Measurements from ENCODE around the gene TGIF2. TPM values are rescaled to one million over a fixed set of nuclear protein-coding genes. Genes with fewer than 3 reads are reported as not detected.

TGIF2 gene
- total and polyA plus RNA-seq, 2 of the 8 experiments (the other 6 are each of a cell fraction or from before 2014, with no cell fraction given): 49.7 to 76.7 TPM

DNA sequence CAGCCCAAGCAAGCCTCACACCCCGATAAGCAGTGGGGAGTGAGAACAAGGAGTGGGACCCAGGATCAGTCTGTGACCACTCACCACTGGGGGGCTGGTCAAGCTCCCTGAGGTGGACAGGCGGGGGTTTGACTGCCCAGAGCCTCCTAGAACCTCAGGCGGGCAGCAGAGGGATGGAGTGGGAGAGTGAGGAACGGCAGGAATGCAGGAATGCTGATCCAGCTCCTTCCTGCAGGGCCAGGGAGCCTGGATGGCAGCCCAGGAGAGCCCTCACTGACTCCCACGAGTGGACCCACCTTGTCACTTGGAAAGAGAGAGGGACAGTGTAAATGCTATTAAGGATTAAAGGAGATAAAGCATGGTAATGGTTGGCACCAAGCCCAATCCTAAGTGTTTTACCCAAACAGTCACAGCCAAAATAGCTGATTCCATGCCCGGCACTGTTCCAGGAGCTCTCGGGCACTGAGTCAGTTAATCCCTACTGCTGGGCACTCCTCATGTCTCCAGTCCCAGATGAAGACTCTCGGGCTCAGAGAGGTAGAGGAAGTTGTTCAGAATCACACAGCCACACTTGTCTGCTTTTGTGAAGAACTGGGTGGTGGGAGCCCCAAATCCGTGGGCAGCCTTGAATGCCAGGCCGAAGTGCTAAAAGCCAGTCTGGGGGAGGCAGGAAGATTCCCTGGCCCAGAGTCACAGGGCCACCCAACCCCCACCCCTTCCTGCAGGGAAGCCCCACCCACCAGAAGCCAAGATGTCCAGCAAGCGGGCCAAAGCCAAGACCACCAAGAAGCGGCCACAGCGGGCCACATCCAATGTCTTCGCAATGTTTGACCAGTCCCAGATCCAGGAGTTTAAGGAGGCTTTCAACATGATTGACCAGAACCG lies 29.0 kb upstream of the TGIF2 start:
- H4K5ac ChIP-seq (ENCODE audit: insufficient read length, low read depth, low read length): no peak overlapping the region
- no peak overlapping the region for H2AFZ ChIP-seq (ENCODE audit: low read length)
- H3K27me3 ChIP-seq (replicated peaks in 1 of 4; ENCODE audit: control insufficient read depth in 3 of 4, extremely low read depth in 1 of 4, insufficient read depth in 3 of 4, low read length in 3 of 4): no peaks in the 10 kb centered on the region
- no peak overlapping the region for H4K8ac ChIP-seq (ENCODE audit: extremely low read depth, insufficient read depth, low read length)
- H3K23ac ChIP-seq (ENCODE audit: insufficient read length): no peak overlapping the region
- ChIA-PET POLR2A (ENCODE audit: partially characterized antibody) (interaction anchor here (0.7 to 1.2 kb wide), 3 partner anchors 27 to 45 kb away, joined by 3 to 4 read pairs (median 4); no protein-coding TSS in a partner anchor), CTCF (ENCODE audit: partially characterized antibody) (interaction anchor here (0.6 to 3.4 kb wide), 13 partner anchors 11 to 389 kb away, joined by 3 to 12 read pairs (median 4); partner anchors contain the start of gene RAB5IF)
- H3K56ac ChIP-seq (replicated peaks; ENCODE audit: insufficient read length, low read depth, low read length): no peak overlapping the region
- no peak overlapping the region for H3K18ac ChIP-seq (ENCODE audit: extremely low read depth, low read length)
- H2BK120ac ChIP-seq (replicated peaks; ENCODE audit: low read depth, low read length): no peak overlapping the region
- no peak overlapping the region for H3K27ac ChIP-seq (ENCODE audit: low read depth, low read length)
- WGBS, 2 experiments (ENCODE audit: extremely low coverage in 1 of 2, insufficient coverage in 1 of 2, insufficient read length in 1 of 2, insufficient replicate concordance in 2 of 2, low coverage in 1 of 2, low lambda C conversion rate in 2 of 2, missing lambda C conversion rate in 1 of 2): 87% methylated on average over 15 of the region's 15 CpGs; no CpG with 5 or more reads in 1 of the 2 experiments
- no peak overlapping the region for H2BK20ac ChIP-seq (ENCODE audit: low read length)
- H3K9ac ChIP-seq (replicated peaks in 1 of 4; ENCODE audit: extremely low read depth in 1 of 4, low read depth in 3 of 4, low read length in 3 of 4): no peak overlapping the region
- TF ChIP-seq POLR2A (IDR thresholded peaks at IDR 0.05; ENCODE audit: control extremely low read depth in 1 of 2, low read depth in 2 of 2, low read length in 2 of 2) (peak in 1 of 2 experiments; percentile 8; a peak in 1 of 3 replicates), E2F6 (IDR thresholded peaks at IDR 0.05) (no peak), TEAD4 (IDR thresholded peaks at IDR 0.05; ENCODE audit: low read depth, low read length) (peak; percentile 76; the same call in 1 of the 2 replicates), CBX5 (IDR thresholded peaks at IDR 0.05; ENCODE audit: low read depth, low read length) (no peak), CEBPB (IDR thresholded peaks at IDR 0.05; ENCODE audit: low read depth, low read length) (no peak)
- no peak overlapping the region for H3K14ac ChIP-seq (ENCODE audit: insufficient read length)
- H2BK12ac ChIP-seq (ENCODE audit: low read depth, low read length): no peak overlapping the region
- no peak overlapping the region for H4K91ac ChIP-seq (replicated peaks; ENCODE audit: insufficient read length, low read length)
- no peaks in the 10 kb centered on the region for H3K9me3 ChIP-seq (ENCODE audit: insufficient read depth in 2 of 2, low read depth in 1 of 2, low read length in 1 of 2)
- H3K4ac ChIP-seq (replicated peaks; ENCODE audit: insufficient read length, low read depth, low read length): no peak overlapping the region
- H2BK5ac ChIP-seq (ENCODE audit: low read depth, low read length): peak overlapping the region; percentile 2; the same call in 1 of the 2 replicates
- peaks cover 0 to 17% of the 10 kb centered on the region in 2 experiments; a peak in 1 of 4 replicates for H3K79me2 ChIP-seq (ENCODE audit: control insufficient read depth in 1 of 2, insufficient read depth in 2 of 2, low read length in 2 of 2)
- H3K4me2 ChIP-seq (ENCODE audit: insufficient read depth in 1 of 2, low read depth in 2 of 2, low read length in 2 of 2): no peak overlapping the region; a peak in 1 of 4 replicates
- DNase-seq (ENCODE audit: low read depth in 1 of 2, low spot score in 2 of 2): no peak
- H3K23me2 ChIP-seq (ENCODE audit: low read depth, low read length): peaks cover 9% of the 10 kb centered on the region; the same call in 1 of the 2 replicates
- peaks cover 0 to 24% (median 19%) of the 10 kb centered on the region in 4 experiments; a peak in 6 of 7 replicates for H3K4me1 ChIP-seq (replicated peaks in 1 of 4; ENCODE audit: control insufficient read depth in 3 of 4, insufficient read depth in 4 of 4, low read length in 3 of 4)
- no peak overlapping the region for H2AK5ac ChIP-seq (ENCODE audit: low read depth, low read length)
- no peak overlapping the region for H3K4me3 ChIP-seq (ENCODE audit: extremely low read depth in 1 of 4, insufficient read depth in 2 of 4, low read depth in 3 of 4, low read length in 4 of 4)
- peaks cover 4 to 14% of the 10 kb centered on the region in 2 experiments for H4K20me1 ChIP-seq (replicated peaks in 1 of 2; ENCODE audit: control insufficient read depth in 1 of 2, insufficient read depth in 2 of 2, low read length in 2 of 2)
- peaks cover 10% of the 10 kb centered on the region for H3K79me1 ChIP-seq (ENCODE audit: low read depth, low read length)
- H3K36me3 ChIP-seq (ENCODE audit: control insufficient read depth in 2 of 4, insufficient read depth in 4 of 4, low read length in 3 of 4): peaks cover 0 to 2% (median 0%) of the 10 kb centered on the region in 4 experiments; a peak in 2 of 8 replicates
- no peak for FAIRE-seq
- no peak overlapping the region for H2BK15ac ChIP-seq (ENCODE audit: low read length)
